Tibial artery (tissue), 4 donors: Measurements from ENCODE around the gene WDR5.

ENCODE experiments used
- DNase-seq, 2 donors: peaks; one replicate each; pipeline ENCODE4 v3.0.0-alpha.2; 2019
- H3K27ac ChIP-seq, 2 donors: fragments of 200-600 bp; sonication (generic) in 1 of 2; 1 replicate in 1 of 2; 2 replicates in 1 of 2; pipeline ENCODE4 v1.5.1; 2018 to 2019; ENCODE audit warnings: mild to moderate bottlenecking in 1 of 2
- H3K27me3 ChIP-seq, 2 donors: fragments of 200-600 bp; sonication (generic) in 1 of 2; one replicate each; pipeline versions ENCODE4 v1.5.1 to v1.6.0; 2016 to 2019
- H3K36me3 ChIP-seq, 3 donors: fragments of 200-600 bp; sonication (generic) in 2 of 3; one replicate each; pipeline ENCODE4 v1.5.1; 2016 to 2019; ENCODE audit warnings: mild to moderate bottlenecking in 2 of 3
- H3K4me1 ChIP-seq, 4 donors: fragments of 200-600 bp; sonication (generic) in 2 of 4; 1 replicate in 3 of 4; 2 replicates in 1 of 4; pipeline ENCODE4 v1.5.1; 2016 to 2019
- H3K4me3 ChIP-seq, 2 donors: fragments of 200-600 bp; sonication (generic) in 1 of 2; 1 replicate in 1 of 2; 2 replicates in 1 of 2; pipeline ENCODE4 v1.5.1; 2018 to 2019; ENCODE audit warnings: mild to moderate bottlenecking in 2 of 2
- H3K9me3 ChIP-seq, 3 donors: fragments of 200-600 bp; sonication (generic) in 1 of 3; one replicate each; pipeline ENCODE4 v1.5.1; 2016 to 2019
- intact Hi-C: fragments of 100-400 bp; cut with DNase I; formaldehyde crosslinking; loops from one replicate; pipeline ENCODE4 v1.15.0; 2023; ENCODE audit warnings: low total_unique reads
- TF ChIP-seq, protein P1 (sequence below), 2 experiments: fragments of 200-600 bp in 1 of 2; fragments of 450-650 bp in 1 of 2; IDR thresholded peaks; one replicate each; pipeline ENCODE4 v1.5.1; 2017 to 2019; ENCODE audit warnings: antibody characterized with exemption in 2 of 2, mild to moderate bottlenecking in 1 of 2, moderate library complexity in 1 of 2

Gene WDR5

DNA sequence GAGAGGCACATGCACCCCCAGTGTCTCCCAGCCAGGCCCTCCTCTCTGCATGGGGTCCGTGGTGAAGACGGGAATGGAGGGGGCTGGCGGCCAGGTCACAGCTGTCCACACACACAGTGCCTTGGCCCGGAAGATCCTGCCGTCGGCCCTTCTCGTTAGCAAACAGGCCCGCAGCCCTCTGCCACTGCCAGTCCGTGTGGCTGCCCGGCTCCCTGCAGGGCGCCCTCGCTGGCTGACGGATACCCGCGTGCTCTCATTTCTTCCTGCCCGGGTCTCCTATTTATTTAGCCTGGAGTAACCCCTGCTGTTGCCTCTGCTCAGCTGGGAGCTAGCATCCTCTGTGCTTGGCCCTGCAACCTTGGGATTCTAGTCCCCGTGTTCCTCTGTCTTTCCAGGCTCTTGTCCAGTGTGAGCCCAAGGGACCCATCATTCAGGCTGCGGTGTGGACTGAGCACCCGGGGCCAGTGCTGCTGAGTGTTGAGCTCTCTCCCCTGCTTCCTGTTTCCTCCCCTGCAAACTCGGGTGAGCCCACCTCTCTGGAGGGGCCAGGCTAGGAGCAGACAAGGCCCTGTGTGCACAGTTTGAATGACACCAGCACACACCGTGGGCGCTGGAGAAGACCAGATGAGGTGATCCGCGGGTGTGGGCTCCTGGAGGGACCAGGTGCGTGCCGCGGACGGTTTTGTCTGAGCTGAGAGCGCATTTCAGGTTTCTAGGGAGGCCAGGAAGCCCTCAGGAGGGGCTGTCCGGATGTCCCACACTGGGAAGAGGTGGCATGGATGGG lies 43.1 kb downstream of the WDR5 start:
- no peaks in the 10 kb centered on the region for H3K9me3 ChIP-seq
- no peaks in the 10 kb centered on the region for H3K36me3 ChIP-seq
- peaks cover 0 to 35% (median 19%) of the 10 kb centered on the region in 4 donors for H3K4me1 ChIP-seq
- peaks cover 0 to 42% of the 10 kb centered on the region in 2 donors for H3K27me3 ChIP-seq
- peak; percentile 71 to 88 for DNase-seq
- intact Hi-C loops: loop anchor here (10.0 kb wide), 1 partner anchor 466 kb away; the partner anchor contains the start of gene COL5A1
- TF ChIP-seq, protein P1, sequence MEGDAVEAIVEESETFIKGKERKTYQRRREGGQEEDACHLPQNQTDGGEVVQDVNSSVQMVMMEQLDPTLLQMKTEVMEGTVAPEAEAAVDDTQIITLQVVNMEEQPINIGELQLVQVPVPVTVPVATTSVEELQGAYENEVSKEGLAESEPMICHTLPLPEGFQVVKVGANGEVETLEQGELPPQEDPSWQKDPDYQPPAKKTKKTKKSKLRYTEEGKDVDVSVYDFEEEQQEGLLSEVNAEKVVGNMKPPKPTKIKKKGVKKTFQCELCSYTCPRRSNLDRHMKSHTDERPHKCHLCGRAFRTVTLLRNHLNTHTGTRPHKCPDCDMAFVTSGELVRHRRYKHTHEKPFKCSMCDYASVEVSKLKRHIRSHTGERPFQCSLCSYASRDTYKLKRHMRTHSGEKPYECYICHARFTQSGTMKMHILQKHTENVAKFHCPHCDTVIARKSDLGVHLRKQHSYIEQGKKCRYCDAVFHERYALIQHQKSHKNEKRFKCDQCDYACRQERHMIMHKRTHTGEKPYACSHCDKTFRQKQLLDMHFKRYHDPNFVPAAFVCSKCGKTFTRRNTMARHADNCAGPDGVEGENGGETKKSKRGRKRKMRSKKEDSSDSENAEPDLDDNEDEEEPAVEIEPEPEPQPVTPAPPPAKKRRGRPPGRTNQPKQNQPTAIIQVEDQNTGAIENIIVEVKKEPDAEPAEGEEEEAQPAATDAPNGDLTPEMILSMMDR (IDR thresholded peaks at IDR 0.05): no peak
- no peak overlapping the region for H3K27ac ChIP-seq
- no peak overlapping the region for H3K4me3 ChIP-seq

DNA sequence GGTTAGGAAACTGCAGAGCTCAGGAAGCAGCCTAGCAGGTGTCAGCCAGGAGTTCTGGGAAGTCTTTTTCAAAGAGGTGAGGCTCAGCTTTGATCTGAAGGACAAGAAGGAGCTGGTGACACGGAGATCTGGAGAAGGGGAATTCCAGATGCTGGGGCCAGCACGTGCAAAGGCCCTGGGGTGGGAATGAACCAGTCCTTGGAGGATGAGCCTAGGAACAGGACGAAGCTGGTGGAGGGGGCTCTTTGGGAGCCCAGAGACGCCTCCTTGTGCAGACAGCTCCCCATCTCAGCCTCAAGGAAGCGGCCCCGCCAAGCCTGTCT lies 43.7 kb downstream of the WDR5 start:
- Histone ChIP-seq H3K27ac (no peak overlapping the region), H3K36me3 (no peaks in the 10 kb centered on the region), H3K4me3 (no peak overlapping the region), H3K27me3 (peaks cover 0 to 42% of the 10 kb centered on the region in 2 donors), H3K4me1 (peaks cover 0 to 34% (median 18%) of the 10 kb centered on the region in 4 donors), H3K9me3 (no peaks in the 10 kb centered on the region)
- no peak for DNase-seq
- intact Hi-C loops: loop anchor here (10.0 kb wide), 1 partner anchor 465 kb away; the partner anchor contains the start of gene COL5A1
- TF ChIP-seq, protein P1 (IDR thresholded peaks at IDR 0.05): no peak

DNA sequence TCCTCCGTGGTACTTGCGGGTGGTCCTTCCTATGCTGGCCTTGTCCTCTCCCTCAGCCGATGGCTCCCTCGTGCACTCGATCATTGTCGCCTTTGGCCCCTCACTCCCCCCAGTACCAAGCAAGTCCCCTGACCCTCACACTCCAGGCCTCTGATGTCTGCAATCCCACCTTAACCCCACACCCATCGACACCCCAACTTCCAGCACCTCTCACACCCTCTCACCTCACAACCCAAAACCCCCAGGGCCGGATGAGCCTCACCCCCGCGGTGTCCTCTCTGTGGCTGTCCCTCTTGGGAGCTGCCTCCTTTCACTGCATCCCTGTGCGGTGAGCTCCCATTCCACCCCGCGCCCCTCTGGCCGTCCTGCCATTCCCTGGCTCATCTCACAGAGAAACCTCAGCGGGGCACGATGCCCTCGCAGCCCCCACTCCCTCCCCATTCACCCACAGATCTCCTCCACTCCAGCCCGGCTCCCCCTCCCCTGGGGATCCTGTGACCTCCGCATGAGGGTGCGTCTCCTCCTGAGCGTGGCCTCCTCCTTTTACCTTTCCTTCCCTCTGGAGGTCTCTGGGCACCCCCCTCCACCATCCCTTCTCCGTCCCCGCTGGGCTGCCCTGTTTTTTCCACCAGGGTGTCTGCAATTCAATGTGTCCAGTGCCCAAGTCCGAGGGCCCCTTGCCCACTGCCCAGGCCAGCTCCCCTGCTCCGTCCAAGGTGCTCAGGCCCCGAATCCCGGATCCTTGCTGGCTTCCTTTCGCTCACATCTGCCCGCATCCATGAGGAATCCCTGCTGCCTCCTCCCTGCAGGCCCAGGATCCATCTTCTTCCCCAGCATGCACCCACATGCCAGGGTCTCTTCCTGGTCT lies 44.3 kb downstream of the WDR5 start:
- Histone ChIP-seq H3K4me1 (peaks cover 0 to 28% (median 15%) of the 10 kb centered on the region in 4 donors), H3K36me3 (no peaks in the 10 kb centered on the region), H3K27ac (no peak overlapping the region), H3K4me3 (no peak overlapping the region), H3K9me3 (no peaks in the 10 kb centered on the region), H3K27me3 (peaks cover 0 to 42% of the 10 kb centered on the region in 2 donors)
- TF ChIP-seq, protein P1 (IDR thresholded peaks at IDR 0.05): no peak
- DNase-seq: peak; percentile 16 to 64
- intact Hi-C loops: loop anchor here (10.0 kb wide), 1 partner anchor 465 kb away; the partner anchor contains the start of gene COL5A1

DNA sequence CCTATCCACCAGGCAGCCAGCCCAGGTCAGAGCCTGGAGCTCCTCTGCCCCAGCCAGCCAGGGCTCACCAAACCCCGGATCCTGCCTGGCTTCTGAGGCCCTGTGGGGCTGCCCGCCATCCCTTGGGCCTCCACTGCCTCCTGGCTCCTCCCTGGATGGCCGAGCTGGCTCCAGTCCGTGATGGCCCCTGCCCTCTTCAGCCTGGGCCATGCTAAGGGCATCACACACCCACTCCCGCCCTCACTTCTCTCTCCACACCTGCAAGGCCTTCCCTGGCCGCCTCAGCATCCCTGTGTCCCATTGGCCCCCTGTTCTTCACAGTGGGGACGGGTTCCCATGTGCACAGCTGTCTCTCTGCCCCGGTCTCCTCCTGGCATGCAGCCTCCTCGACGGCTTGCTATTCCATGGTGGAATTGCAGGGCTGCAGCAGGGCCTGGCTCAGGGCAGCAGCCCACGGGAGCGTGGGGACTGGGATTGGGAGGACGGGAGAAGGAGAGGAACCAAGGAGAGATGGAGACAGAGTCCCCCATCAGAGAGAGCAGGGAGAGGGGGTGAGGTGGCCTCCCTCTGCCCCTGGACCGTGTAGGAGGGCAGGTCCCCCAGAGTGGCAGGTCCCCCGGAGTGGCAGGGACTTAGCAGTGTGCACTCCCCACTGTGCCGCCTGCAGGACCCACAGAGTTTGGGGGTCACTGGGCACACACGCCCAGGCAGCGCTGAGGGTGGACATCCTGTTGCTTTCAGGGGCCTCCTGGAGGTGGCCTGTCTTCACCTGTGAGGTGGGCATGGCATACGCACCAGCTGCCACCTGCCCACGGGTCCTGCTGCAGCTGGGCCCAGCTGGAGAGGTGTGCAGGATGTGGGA lies 45.1 kb downstream of the WDR5 start:
- peaks cover 0 to 20% (median 14%) of the 10 kb centered on the region in 4 donors for H3K4me1 ChIP-seq
- peak in 1 of 2 donors; percentile 61 for DNase-seq
- no peak overlapping the region for H3K4me3 ChIP-seq
- intact Hi-C loops: no loop called here
- TF ChIP-seq, protein P1 (IDR thresholded peaks at IDR 0.05): no peak
- H3K9me3 ChIP-seq: no peaks in the 10 kb centered on the region
- no peaks in the 10 kb centered on the region for H3K36me3 ChIP-seq
- H3K27ac ChIP-seq: no peak overlapping the region
- H3K27me3 ChIP-seq: peaks cover 0 to 42% of the 10 kb centered on the region in 2 donors

DNA sequence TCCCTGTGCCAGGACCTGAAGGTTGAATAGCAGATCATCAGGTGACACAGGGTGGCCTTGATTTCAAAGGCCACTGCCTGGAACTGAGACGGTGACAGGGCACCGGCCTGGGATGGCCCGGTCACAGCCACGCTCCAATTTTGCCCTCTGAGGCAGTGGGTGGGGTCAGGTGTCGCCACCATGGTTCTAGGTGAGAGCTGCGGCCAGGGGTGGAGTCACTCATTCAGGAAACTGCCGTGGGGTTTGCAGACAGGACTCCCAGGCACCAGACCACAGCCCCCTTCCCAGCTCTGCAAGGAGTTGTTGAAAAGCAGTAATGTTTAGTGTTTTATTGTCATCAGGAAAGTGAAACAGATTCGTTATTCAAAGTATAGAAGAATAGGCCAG lies 45.8 kb downstream of the WDR5 start:
- Histone ChIP-seq H3K36me3 (no peaks in the 10 kb centered on the region), H3K4me3 (no peak overlapping the region), H3K4me1 (peaks cover 0 to 18% (median 13%) of the 10 kb centered on the region in 4 donors), H3K27ac (no peak overlapping the region), H3K9me3 (no peaks in the 10 kb centered on the region), H3K27me3 (peaks cover 0 to 47% of the 10 kb centered on the region in 2 donors)
- intact Hi-C loops: no loop called here
- DNase-seq: peak; percentile 15 to 45
- TF ChIP-seq, protein P1 (IDR thresholded peaks at IDR 0.05): no peak
